Measurements from ENCODE around the gene RARRES2.
A peak's percentile ranks its signal among the peaks of the same experiment; 100 is the strongest.

RARRES2 gene

GRCh38 chr7:150376560-150376959, 35.1 kb upstream of the RARRES2 start:
- DNase-seq, result no peak

- no peak for DNase-seq
These were observed 34.5 kb upstream of the RARRES2 start for GRCh38 chr7:150375662-150376521.

GRCh38 chr7:150374472-150374871, 33.0 kb upstream of the RARRES2 start:
- no peak for DNase-seq

- DNase-seq, result no peak
These were observed 32.6 kb upstream of the RARRES2 start for GRCh38 chr7:150374026-150374425.

GRCh38 chr7:150373049-150373801, 31.8 kb upstream of the RARRES2 start:
- DNase-seq, result no peak

GRCh38 chr7:150372271-150373048, 31.0 kb upstream of the RARRES2 start:
- no peak for DNase-seq

GRCh38 chr7:150371996-150372270, 30.5 kb upstream of the RARRES2 start:
- DNase-seq, result no peak

GRCh38 chr7:150371131-150371995, 29.9 kb upstream of the RARRES2 start:
- DNase-seq, result no peak

GRCh38 chr7:150370612-150371071, 29.2 kb upstream of the RARRES2 start:
- DNase-seq, result no peak

- DNase-seq, result no peak
These were observed 28.5 kb upstream of the RARRES2 start for GRCh38 chr7:150369748-150370501.

- peak; percentile 21 for DNase-seq
These were observed 27.7 kb upstream of the RARRES2 start for GRCh38 chr7:150368884-150369747.

- DNase-seq, result peak; percentile 82
These were observed 26.9 kb upstream of the RARRES2 start, which contains the start of gene REPIN1 for GRCh38 chr7:150368096-150368883. Gene REPIN1, plus strand, starts transcription at chr7:150368822. Its CDS starts 890 bp downstream, at chr7:150369712.

- DNase-seq, result peak; percentile 93
These were observed 26.3 kb upstream of the RARRES2 start for GRCh38 chr7:150367677-150368095.

GRCh38 chr7:150365673-150366398, 24.4 kb upstream of the RARRES2 start:
- no peak for DNase-seq

GRCh38 chr7:150365194-150365593, 23.8 kb upstream of the RARRES2 start:
- no peak for DNase-seq

- DNase-seq, result no peak
These were observed 22.4 kb upstream of the RARRES2 start for GRCh38 chr7:150363872-150364271.

GRCh38 chr7:150363370-150363769, 21.9 kb upstream of the RARRES2 start:
- DNase-seq, result no peak

GRCh38 chr7:150361807-150362621, 20.6 kb upstream of the RARRES2 start:
- no peak for DNase-seq

All from NCI-H1105 treated with DMSO at 0.1 percent for 48 hours (cell line).